Keratinocyte (primary cell): ENCODE measurements around the gene GLB1L2.

Experiments used
- EZH2 ChIP-seq: IDR thresholded peaks from one replicate; pipeline ENCODE4 v1.6.1; 2012; ENCODE audit warnings: inconsistent platforms, mild to moderate bottlenecking, low read length, moderate library complexity
- TF ChIP-seq, protein P1 (sequence below), 3 experiments: IDR thresholded peaks in 1 of 3; conservative IDR thresholded peaks in 1 of 3; optimal IDR thresholded peaks in 1 of 3; 2 replicates in 2 of 3; 3 replicates in 1 of 3; pipeline versions ENCODE3 to v1.5.1; 2011; ENCODE audit warnings: low read length in 3 of 3, mild to moderate bottlenecking in 3 of 3, moderate library complexity in 2 of 3, control low read depth in 1 of 3, inconsistent platforms in 1 of 3; ENCODE audit not compliant: insufficient read depth in 2 of 3; ENCODE audit errors: extremely low read depth in 1 of 3

DNA sequence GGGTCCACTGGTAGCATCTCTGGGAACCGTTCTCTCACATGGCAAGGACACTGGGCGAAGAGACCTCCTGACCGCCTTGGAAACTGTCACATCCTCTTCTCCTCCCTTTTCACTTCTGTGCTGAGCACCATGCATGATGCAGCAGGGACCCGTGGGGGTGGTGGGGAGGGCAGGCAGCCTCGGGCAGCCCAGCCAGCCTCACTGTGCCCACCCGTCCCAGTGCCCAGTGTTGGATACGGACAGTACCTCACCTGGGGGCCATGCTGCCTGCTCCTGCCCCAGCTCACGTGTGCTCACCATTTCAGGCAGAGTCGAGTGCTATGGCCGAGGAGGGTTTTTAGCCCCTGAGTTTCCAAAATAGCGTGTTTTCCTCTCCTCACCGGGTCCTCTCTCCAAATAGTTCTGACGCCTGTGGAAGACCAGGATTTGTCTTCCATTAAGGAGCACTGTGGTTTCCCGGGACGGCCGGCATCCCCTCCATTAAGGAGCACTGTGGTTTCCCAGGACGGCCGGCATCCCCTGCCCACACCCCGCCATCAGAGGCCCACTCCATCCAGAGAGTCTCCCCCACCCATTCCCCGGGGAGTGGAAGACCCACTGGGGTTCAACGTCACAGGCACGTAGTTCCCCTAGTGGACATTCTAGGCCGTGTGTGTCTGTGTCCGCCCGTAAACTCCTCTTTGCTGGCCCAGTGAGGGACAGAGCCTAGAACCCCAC, 57.8 kb downstream of the GLB1L2 start:
- TF ChIP-seq, protein P1, sequence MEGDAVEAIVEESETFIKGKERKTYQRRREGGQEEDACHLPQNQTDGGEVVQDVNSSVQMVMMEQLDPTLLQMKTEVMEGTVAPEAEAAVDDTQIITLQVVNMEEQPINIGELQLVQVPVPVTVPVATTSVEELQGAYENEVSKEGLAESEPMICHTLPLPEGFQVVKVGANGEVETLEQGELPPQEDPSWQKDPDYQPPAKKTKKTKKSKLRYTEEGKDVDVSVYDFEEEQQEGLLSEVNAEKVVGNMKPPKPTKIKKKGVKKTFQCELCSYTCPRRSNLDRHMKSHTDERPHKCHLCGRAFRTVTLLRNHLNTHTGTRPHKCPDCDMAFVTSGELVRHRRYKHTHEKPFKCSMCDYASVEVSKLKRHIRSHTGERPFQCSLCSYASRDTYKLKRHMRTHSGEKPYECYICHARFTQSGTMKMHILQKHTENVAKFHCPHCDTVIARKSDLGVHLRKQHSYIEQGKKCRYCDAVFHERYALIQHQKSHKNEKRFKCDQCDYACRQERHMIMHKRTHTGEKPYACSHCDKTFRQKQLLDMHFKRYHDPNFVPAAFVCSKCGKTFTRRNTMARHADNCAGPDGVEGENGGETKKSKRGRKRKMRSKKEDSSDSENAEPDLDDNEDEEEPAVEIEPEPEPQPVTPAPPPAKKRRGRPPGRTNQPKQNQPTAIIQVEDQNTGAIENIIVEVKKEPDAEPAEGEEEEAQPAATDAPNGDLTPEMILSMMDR (optimal IDR thresholded peaks at IDR 0.05 in 1 of 3, IDR thresholded peaks at IDR 0.05 in 1 of 3, conservative IDR thresholded peaks at IDR 0.05 in 1 of 3; ENCODE audit: extremely low read depth in 1 of 3, insufficient read depth in 2 of 3, low read length in 3 of 3) = no peak
- no peak for TF ChIP-seq EZH2
